ENCODE measurements around the gene GLG1. TPM values are rescaled to one million over a fixed set of nuclear protein-coding genes. Genes with fewer than 3 reads are reported as not detected.

Gene GLG1
- total RNA-seq, 1 donor from 2014 or later, result 276 TPM

- Mint-ChIP-seq H3K36me3 (ENCODE audit: low read depth) (no peaks in the 10 kb centered on the region), H3K27ac (ENCODE audit: unreplicated experiment) (no peak overlapping the region), H3K4me1 (ENCODE audit: low read depth) (peaks cover 41% of the 10 kb centered on the region), H3K9me3 (ENCODE audit: low read depth) (no peaks in the 10 kb centered on the region), H3K27me3 (ENCODE audit: low read depth) (no peaks in the 10 kb centered on the region), H3K4me3 (ENCODE audit: unreplicated experiment) (no peak overlapping the region)
- TF ChIP-seq CTCF (IDR thresholded peaks at IDR 0.05), result no peak
- DNase-seq (ENCODE audit: low spot score), result no peak
Measured at GRCh38 chr16:74586948-74587347, 20.0 kb downstream of the GLG1 start.

GRCh38 chr16:74585846-74586443 is 21.0 kb downstream of the GLG1 start:
- Mint-ChIP-seq H3K9me3 (ENCODE audit: low read depth) (no peaks in the 10 kb centered on the region), H3K4me1 (ENCODE audit: low read depth) (peaks cover 46% of the 10 kb centered on the region), H3K27me3 (ENCODE audit: low read depth) (no peaks in the 10 kb centered on the region), H3K36me3 (ENCODE audit: low read depth) (no peaks in the 10 kb centered on the region), H3K4me3 (ENCODE audit: unreplicated experiment) (no peak overlapping the region), H3K27ac (ENCODE audit: unreplicated experiment) (no peak overlapping the region)
- DNase-seq (ENCODE audit: low spot score), result no peak
- no peak for TF ChIP-seq CTCF (IDR thresholded peaks at IDR 0.05)

GRCh38 chr16:74583926-74584666 is 22.8 kb downstream of the GLG1 start:
- TF ChIP-seq CTCF (IDR thresholded peaks at IDR 0.05), result no peak
- H3K4me3 Mint-ChIP-seq (ENCODE audit: unreplicated experiment), result peak overlapping the region; percentile 3
- H3K9me3 Mint-ChIP-seq (ENCODE audit: low read depth), result no peaks in the 10 kb centered on the region
- DNase-seq (ENCODE audit: low spot score), result no peak
- H3K27ac Mint-ChIP-seq (ENCODE audit: unreplicated experiment), result peak overlapping the region; percentile 73
- H3K27me3 Mint-ChIP-seq (ENCODE audit: low read depth), result no peaks in the 10 kb centered on the region
- H3K36me3 Mint-ChIP-seq (ENCODE audit: low read depth), result no peaks in the 10 kb centered on the region
- peaks cover 51% of the 10 kb centered on the region for H3K4me1 Mint-ChIP-seq (ENCODE audit: low read depth)

- Mint-ChIP-seq H3K36me3 (ENCODE audit: low read depth) (no peaks in the 10 kb centered on the region), H3K27ac (ENCODE audit: unreplicated experiment) (peak overlapping the region; percentile 80), H3K4me3 (ENCODE audit: unreplicated experiment) (no peak overlapping the region), H3K9me3 (ENCODE audit: low read depth) (no peaks in the 10 kb centered on the region), H3K27me3 (ENCODE audit: low read depth) (no peaks in the 10 kb centered on the region), H3K4me1 (ENCODE audit: low read depth) (peaks cover 52% of the 10 kb centered on the region)
- DNase-seq (ENCODE audit: low spot score), result no peak
- TF ChIP-seq CTCF (IDR thresholded peaks at IDR 0.05), result no peak
Measured at GRCh38 chr16:74582970-74583369, 23.9 kb downstream of the GLG1 start.

- Mint-ChIP-seq H3K27ac (ENCODE audit: unreplicated experiment) (peak overlapping the region; percentile 87), H3K4me1 (ENCODE audit: low read depth) (peaks cover 60% of the 10 kb centered on the region), H3K9me3 (ENCODE audit: low read depth) (no peaks in the 10 kb centered on the region), H3K4me3 (ENCODE audit: unreplicated experiment) (no peak overlapping the region), H3K27me3 (ENCODE audit: low read depth) (no peaks in the 10 kb centered on the region), H3K36me3 (ENCODE audit: low read depth) (no peaks in the 10 kb centered on the region)
- TF ChIP-seq CTCF (IDR thresholded peaks at IDR 0.05), result no peak
- no peak for DNase-seq (ENCODE audit: low spot score)
Measured at GRCh38 chr16:74580833-74581232, 26.1 kb downstream of the GLG1 start.
